ENCODE results near the gene EHF. TPM values are rescaled to one million over a fixed set of nuclear protein-coding genes. Genes with fewer than 3 reads are reported as not detected.
A peak's percentile ranks its signal among the peaks of the same experiment; 100 is the strongest.

The EHF gene
- polyA plus RNA-seq, 6 donors from 2014 or later = not detected

DNA sequence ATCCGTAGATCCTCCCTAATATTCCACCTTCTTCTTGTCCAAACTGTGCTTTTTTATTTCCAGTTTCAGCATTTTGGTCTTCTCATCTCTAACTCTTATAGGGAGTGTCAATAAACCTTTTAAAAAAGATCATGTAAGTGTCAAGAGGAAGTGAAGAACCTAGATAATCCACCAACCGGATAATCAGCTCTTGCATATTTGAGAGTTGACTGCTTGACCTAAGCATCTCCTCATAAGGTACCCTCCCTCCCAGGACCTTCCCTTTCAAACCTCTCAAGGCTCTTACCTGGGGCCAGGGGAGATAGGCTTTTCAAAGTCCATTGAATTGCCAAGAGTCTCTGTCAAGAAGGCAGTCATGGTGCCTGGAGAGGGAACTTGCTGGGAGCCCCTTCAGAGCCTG is 691 bp upstream of the EHF start:
- peak overlapping the region in 1 of 6 donors; percentile 55 for H3K27ac Mint-ChIP-seq

DNA sequence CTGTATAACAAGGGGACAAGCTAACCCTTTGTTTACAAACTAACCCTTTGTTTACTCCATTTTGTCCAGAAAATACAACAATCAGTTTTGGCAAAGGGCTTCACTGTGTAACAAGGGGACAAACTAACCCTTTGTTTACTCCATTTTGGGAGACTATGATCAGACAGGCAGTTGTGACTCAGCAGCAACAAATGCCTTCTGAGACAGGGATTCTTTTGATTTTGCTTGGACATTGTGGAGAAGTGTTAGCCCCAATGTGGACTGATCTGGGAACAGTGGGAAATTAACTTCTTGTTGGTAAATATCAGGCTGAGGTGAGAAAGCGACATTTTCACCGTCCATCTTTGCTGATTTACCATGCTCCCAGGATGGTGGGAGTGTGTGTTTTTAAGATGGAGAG is 983 bp downstream of the EHF start:
- no peak overlapping the region for H3K4me3 Mint-ChIP-seq
- H3K36me3 Mint-ChIP-seq = no peaks in the 10 kb centered on the region
- H3K4me1 Mint-ChIP-seq = no peaks in the 10 kb centered on the region
- ATAC-seq (ENCODE audit: low read depth in 2 of 2) (no peak), DNase-seq (no peak)
- H3K27me3 Mint-ChIP-seq = peaks cover 8 to 45% (median 38%) of the 10 kb centered on the region in 3 donors
- H3K27ac Mint-ChIP-seq = peak overlapping the region in 1 of 6 donors; percentile 13
- H3K9me3 Mint-ChIP-seq = peaks cover 0 to 3% (median 0%) of the 10 kb centered on the region in 7 donors

More for the DNA sequence above, 691 bp upstream of the EHF start:
- Mint-ChIP-seq H3K4me3 (no peak overlapping the region), H3K4me1 (no peaks in the 10 kb centered on the region), H3K9me3 (peaks cover 0 to 3% (median 0%) of the 10 kb centered on the region in 7 donors), H3K27me3 (peaks cover 6 to 29% (median 27%) of the 10 kb centered on the region in 3 donors), H3K36me3 (no peaks in the 10 kb centered on the region)
- DNase-seq = no peak
- ATAC-seq (ENCODE audit: low read depth in 2 of 2) = no peak

DNA sequence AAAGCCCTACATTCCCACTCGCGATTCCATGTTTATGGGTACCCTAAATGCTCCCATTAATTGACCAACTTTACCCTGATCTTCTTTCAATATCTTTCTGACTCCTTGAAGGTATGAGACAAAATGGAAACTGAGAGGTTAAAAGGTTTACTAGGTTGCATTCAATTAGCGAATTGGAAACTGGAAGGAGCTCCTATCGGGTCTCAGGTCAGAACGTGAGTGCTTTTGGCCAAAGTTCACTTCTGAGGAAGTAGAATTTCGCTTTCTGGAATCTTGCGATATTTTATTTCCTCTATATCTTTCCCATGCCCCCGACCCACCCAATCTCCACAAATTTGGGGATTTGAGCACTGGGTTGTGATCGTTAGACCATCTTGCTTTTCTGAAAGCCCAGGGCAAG is 2.6 kb downstream of the EHF start:
- no peak overlapping the region for H3K4me3 Mint-ChIP-seq
- no peaks in the 10 kb centered on the region for H3K36me3 Mint-ChIP-seq
- no peak overlapping the region for H3K27ac Mint-ChIP-seq
- peaks cover 0 to 3% (median 0%) of the 10 kb centered on the region in 7 donors for H3K9me3 Mint-ChIP-seq
- H3K27me3 Mint-ChIP-seq = peaks cover 8 to 45% (median 43%) of the 10 kb centered on the region in 3 donors
- ATAC-seq (ENCODE audit: low read depth in 2 of 2) (no peak), DNase-seq (no peak)
- H3K4me1 Mint-ChIP-seq = no peaks in the 10 kb centered on the region

DNA sequence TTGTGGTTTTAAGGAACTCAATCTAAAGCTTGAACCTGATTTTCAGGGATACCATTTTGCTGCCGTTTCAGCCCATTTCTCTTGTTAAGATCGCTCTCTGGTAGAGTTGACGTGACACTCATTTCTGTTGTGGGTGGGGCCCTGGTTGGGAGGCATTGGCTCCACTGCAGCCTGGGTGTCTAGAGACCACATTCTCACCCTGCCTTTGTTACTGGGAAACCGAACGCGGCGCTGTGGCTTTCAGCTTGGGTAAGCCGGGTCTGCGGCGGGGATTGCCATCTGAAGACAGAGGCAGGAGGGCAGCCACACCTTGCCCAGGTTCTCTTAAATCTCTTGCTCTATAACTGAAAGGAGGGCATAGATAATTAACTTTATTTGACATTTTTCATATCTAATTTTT is 3.2 kb downstream of the EHF start:
- Mint-ChIP-seq H3K4me3 (peak overlapping the region in 2 of 8 donors; percentile 46 to 50), H3K27me3 (peaks cover 8 to 49% (median 45%) of the 10 kb centered on the region in 3 donors), H3K9me3 (peaks cover 0 to 3% (median 0%) of the 10 kb centered on the region in 7 donors), H3K36me3 (no peaks in the 10 kb centered on the region), H3K27ac (no peak overlapping the region), H3K4me1 (no peaks in the 10 kb centered on the region)
- ATAC-seq (ENCODE audit: low read depth in 2 of 2) (peak; percentile 46 to 55), DNase-seq (no peak)

DNA sequence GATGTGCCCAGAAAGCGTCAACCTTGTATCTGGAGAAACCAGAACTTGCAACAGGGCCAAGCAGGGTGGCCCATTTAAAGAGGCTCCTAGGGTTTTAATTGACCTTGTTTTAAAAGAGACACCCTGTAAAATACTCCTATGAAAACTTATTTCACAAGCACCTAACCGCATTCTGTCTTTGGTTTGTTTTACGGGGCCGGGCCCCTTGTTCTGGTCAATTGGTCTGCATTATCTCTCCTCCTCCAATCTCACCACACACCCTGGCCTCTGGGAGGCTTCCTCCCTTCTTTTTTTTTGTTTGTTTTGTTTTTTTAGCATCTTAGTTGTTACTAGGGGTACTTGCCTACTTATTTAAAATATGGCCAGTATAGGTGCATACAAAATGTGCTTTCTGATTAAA is 4.7 kb downstream of the EHF start:
- H3K27me3 Mint-ChIP-seq = peaks cover 8 to 50% (median 45%) of the 10 kb centered on the region in 3 donors
- no peaks in the 10 kb centered on the region for H3K36me3 Mint-ChIP-seq
- ATAC-seq (ENCODE audit: low read depth in 2 of 2) (no peak), DNase-seq (no peak)
- no peaks in the 10 kb centered on the region for H3K4me1 Mint-ChIP-seq
- H3K4me3 Mint-ChIP-seq = peak overlapping the region in 1 of 8 donors; percentile 66
- peaks cover 0 to 3% (median 0%) of the 10 kb centered on the region in 7 donors for H3K9me3 Mint-ChIP-seq
- H3K27ac Mint-ChIP-seq = peak overlapping the region in 2 of 6 donors; percentile 18 to 50

DNA sequence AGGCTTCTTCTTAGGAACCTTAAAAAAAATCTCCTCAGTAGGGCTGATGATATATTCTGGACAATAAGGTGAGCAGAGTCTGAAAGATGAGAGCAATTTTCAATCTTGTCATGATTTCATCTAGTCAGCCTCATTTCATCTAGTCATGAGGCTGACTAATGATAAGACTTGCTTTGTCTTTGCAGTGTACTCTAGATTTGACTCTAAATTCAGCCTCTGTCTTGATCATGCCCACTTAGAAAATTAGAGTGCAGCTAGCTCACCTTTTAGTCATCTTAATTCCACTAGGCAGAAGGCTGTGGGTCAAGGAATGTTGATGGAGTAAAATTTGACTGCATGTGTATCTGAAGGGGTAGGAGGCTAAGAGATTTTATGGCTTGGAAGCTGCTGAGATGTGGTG is 5.5 kb downstream of the EHF start:
- Mint-ChIP-seq H3K9me3 (peaks cover 0 to 3% (median 0%) of the 10 kb centered on the region in 7 donors), H3K27ac (no peak overlapping the region), H3K4me1 (no peaks in the 10 kb centered on the region), H3K27me3 (peaks cover 8 to 48% (median 45%) of the 10 kb centered on the region in 3 donors), H3K36me3 (no peaks in the 10 kb centered on the region), H3K4me3 (no peak overlapping the region)
- DNase-seq = no peak
- ATAC-seq (ENCODE audit: low read depth in 2 of 2) = no peak

DNA sequence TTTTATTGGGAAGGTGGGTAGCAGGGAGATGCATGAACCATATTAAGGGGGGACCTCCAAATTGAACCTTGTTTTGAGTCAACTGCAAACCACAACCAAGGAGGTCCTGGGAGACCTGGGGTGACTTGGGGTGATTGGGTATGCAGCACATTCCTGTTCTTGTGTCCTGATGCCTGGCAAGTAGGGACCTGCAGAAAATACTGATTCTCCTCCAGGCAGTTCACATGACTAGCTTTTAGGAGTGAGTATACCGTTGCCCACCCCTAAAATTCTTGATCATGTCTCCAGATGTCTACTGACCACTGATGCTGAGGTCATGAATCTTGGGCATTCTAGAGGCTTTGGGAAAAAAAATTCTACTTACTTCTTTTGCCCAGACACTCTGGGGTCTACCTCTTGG is 6.3 kb downstream of the EHF start:
- H3K27me3 Mint-ChIP-seq = peaks cover 8 to 40% (median 38%) of the 10 kb centered on the region in 3 donors
- peaks cover 0 to 3% (median 0%) of the 10 kb centered on the region in 7 donors for H3K9me3 Mint-ChIP-seq
- no peaks in the 10 kb centered on the region for H3K4me1 Mint-ChIP-seq
- H3K27ac Mint-ChIP-seq = no peak overlapping the region
- ATAC-seq (ENCODE audit: low read depth in 2 of 2) (no peak), DNase-seq (no peak)
- H3K4me3 Mint-ChIP-seq = no peak overlapping the region
- H3K36me3 Mint-ChIP-seq = no peaks in the 10 kb centered on the region

DNA sequence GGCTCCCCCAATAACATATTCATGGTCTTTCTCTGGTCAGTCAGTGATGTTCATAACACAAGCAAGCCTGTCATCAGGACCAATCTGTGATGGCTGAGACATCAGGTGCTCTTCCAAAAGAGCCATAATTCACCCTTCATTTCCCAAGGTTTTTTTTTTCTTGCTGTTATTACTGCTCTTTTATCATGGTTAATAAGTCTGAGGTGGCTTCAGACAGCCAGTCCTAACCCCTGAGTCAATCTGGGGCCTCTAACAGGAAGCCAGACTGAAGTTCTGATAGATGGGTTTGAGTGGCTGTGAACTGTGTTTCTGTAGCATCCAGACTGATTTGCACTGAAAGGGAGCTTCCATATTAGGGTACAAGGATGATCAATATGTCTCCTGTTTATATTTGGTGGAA is 8.8 kb downstream of the EHF start:
- Mint-ChIP-seq H3K27ac (peak overlapping the region in 1 of 6 donors; percentile 1), H3K27me3 (peaks cover 4 to 23% (median 21%) of the 10 kb centered on the region in 3 donors), H3K4me1 (peaks cover 7 to 8% (median 7%) of the 10 kb centered on the region in 3 donors), H3K4me3 (no peak overlapping the region), H3K36me3 (no peaks in the 10 kb centered on the region), H3K9me3 (no peaks in the 10 kb centered on the region)
- no peak for ATAC-seq (ENCODE audit: low read depth in 2 of 2)
- DNase-seq = no peak

DNA sequence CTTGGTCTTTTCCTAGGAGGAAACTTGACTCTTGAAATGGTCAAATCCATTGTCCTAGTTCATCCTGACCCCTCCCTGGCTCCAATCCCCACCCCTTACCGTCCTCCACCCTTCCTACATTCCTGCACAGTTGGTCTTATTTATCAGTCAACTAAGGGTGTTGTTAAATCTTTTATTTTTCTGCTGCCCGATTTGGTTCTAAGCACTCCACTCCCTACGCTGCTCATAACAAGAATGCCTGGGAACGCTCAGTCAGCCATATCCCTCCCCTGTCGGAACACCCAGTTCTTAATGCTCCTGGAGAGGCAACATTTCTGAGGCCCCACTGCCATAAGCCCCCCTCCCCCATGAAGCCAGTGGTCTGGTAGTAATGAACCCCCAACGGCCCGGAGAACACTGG is 9.7 kb downstream of the EHF start:
- Mint-ChIP-seq H3K4me3 (no peak overlapping the region), H3K9me3 (no peaks in the 10 kb centered on the region), H3K36me3 (no peaks in the 10 kb centered on the region), H3K4me1 (peaks cover 7 to 10% (median 7%) of the 10 kb centered on the region in 3 donors), H3K27ac (no peak overlapping the region), H3K27me3 (peaks cover 0 to 21% (median 13%) of the 10 kb centered on the region in 3 donors)
- DNase-seq (no peak), ATAC-seq (ENCODE audit: low read depth in 2 of 2) (no peak)

DNA sequence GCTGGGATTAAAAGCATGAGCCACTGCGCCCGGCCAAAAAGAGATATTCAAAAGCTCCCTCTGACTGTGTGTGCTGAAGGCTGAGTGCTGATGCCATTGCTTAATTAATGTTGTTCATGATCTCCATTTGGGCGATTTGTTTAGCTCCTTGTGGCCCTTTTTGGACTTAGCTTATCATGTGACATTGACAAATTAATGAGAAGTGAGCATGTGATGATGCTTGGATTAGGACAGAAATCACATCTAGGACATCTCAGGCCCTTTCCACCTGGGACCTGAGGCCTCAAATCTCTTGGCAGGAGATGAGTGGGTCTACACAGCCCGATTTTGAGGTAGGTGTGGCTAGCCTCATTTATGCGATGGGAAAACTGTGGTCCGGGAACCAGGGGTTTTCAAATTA is 10.4 kb downstream of the EHF start:
- H3K4me1 Mint-ChIP-seq = peaks cover 7 to 10% (median 7%) of the 10 kb centered on the region in 3 donors
- ATAC-seq (ENCODE audit: low read depth in 2 of 2) (no peak), DNase-seq (no peak)
- H3K36me3 Mint-ChIP-seq = no peaks in the 10 kb centered on the region
- no peaks in the 10 kb centered on the region for H3K9me3 Mint-ChIP-seq
- no peak overlapping the region for H3K27ac Mint-ChIP-seq
- H3K27me3 Mint-ChIP-seq = peaks cover 0 to 17% (median 6%) of the 10 kb centered on the region in 3 donors
- no peak overlapping the region for H3K4me3 Mint-ChIP-seq

DNA sequence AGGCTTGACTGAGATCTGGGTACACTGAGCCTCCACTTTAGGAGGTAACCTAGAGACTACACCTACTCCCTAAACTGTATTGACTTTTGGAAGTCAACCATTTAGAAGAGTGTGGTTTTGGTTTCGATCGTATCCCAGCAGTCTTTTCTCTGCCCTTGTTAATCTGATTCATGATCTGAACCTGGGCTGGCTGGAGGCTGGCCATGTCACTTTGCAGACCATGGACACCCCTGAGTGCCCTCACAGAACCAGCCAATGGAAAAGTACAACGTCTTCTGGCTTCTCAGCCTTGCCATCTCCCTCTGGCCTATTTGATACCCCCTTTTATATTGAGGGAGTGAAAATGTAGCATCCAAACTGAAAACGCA is 10.8 kb downstream of the EHF start:
- no peak for ATAC-seq (ENCODE audit: low read depth in 2 of 2)
- Mint-ChIP-seq H3K4me3 (no peak overlapping the region), H3K36me3 (no peaks in the 10 kb centered on the region), H3K27me3 (peaks cover 0 to 14% (median 2%) of the 10 kb centered on the region in 3 donors), H3K27ac (no peak overlapping the region), H3K4me1 (peaks cover 7 to 10% (median 7%) of the 10 kb centered on the region in 3 donors), H3K9me3 (no peaks in the 10 kb centered on the region)
- DNase-seq = no peak

DNA sequence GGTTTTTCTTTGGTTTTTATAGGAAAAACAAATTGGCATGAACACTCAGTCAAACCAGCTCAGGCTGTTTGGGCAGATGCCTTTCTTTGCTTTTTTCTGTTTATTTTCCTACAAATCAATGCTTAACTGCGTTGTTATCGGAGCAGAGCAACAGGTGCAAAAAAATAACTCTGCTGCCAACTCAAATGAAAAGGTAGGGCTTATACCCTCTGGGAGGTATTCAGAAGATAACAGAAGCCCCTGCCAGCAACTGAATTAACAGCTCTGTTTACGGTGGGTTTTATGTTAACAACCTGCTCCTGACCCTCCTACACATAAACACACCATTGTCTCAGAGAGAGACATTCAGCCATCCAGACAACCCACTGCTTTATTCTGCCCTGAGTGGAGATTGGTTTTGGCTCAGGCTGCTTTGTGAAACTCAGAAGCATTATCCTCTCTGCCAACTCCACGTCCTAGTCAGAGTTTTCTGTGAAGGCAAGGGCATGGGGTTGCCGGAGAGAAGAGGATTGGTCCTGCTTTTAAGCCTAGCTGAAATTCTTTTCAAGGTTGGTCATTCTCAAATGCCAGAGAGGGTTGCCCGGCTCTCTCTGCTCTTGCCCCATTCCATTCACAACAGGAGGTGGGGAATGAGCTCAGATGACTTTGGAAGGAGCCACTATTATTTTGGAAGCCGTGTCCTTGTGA is 11.4 kb downstream of the EHF start:
- peaks cover 0 to 9% (median 0%) of the 10 kb centered on the region in 3 donors for H3K27me3 Mint-ChIP-seq
- H3K36me3 Mint-ChIP-seq = no peaks in the 10 kb centered on the region
- H3K27ac Mint-ChIP-seq = no peak overlapping the region
- H3K9me3 Mint-ChIP-seq = no peaks in the 10 kb centered on the region
- H3K4me1 Mint-ChIP-seq = peaks cover 7 to 10% (median 7%) of the 10 kb centered on the region in 3 donors
- no peak overlapping the region for H3K4me3 Mint-ChIP-seq
- ATAC-seq (ENCODE audit: low read depth in 2 of 2) = no peak
- no peak for DNase-seq

DNA sequence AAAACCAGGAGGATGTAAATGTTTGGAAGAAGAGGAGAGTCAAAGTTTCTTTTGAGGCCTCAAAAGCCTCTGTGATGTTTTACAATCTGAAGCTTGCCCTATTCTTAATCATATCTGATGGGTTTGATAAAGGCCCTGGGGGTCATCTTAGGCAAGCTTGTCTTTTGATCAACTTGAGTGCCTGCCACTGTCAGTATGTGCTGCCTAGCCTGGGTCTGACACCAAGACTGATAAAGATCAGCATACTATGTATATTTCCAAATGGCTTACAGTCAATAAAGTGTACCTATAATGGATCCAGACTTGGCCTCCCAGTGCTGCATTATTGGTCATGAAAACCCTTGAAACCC is 12.7 kb downstream of the EHF start:
- peaks cover 0 to 6% (median 0%) of the 10 kb centered on the region in 3 donors for H3K27me3 Mint-ChIP-seq
- peak overlapping the region in 2 of 6 donors; percentile 35 to 62 for H3K27ac Mint-ChIP-seq
- H3K4me3 Mint-ChIP-seq = no peak overlapping the region
- no peak for ATAC-seq (ENCODE audit: low read depth in 2 of 2)
- peaks cover 7 to 10% (median 7%) of the 10 kb centered on the region in 3 donors for H3K4me1 Mint-ChIP-seq
- H3K36me3 Mint-ChIP-seq = no peaks in the 10 kb centered on the region
- H3K9me3 Mint-ChIP-seq = no peaks in the 10 kb centered on the region
- no peak for DNase-seq

DNA sequence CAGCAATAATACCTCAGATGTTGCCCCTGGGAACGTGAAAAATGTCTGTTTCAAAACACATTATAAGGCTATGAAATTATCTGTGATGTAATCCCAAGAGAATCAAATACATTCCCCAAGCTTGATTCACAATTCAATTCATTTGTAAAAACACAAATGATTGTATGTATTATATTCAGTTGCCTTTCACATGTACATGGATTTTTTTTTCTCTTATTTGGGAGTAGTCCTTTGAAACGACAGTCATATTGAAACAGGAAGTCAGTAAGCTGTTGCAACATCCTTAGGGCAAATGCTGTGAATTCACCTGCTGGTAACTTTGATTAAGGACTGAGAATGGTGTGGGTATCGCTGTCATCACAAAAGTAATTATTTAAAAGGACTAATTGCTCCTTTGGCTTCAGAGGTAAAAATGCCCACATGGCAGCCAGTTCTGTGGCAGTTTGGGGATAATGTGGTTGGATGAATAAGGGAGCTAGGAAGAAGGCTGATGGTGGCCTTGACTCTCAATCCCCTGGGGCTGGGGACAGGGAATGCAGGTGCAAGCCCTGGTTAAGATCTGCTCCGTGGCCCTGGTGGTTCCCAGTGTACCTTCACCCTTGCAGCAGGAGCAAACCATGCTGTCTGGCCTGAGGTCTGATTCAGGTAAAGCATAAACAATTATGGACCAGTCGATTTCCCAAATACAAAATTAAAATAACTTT is 13.2 kb downstream of the EHF start:
- Mint-ChIP-seq H3K27ac (peak overlapping the region in 5 of 6 donors; percentile 35 to 96 (median 62)), H3K9me3 (no peaks in the 10 kb centered on the region), H3K36me3 (no peaks in the 10 kb centered on the region), H3K4me3 (peak overlapping the region in 2 of 8 donors; percentile 13 to 17), H3K27me3 (peaks cover 0 to under 1% (median 0%) of the 10 kb centered on the region in 3 donors), H3K4me1 (peaks cover 7 to 10% (median 7%) of the 10 kb centered on the region in 3 donors)
- ATAC-seq (ENCODE audit: low read depth in 2 of 2) (peak; percentile 59 to 64), DNase-seq (no peak)

Measured in naive B cell (primary cell).